Measurements from ENCODE around the gene SPIB. TPM values are rescaled to one million over a fixed set of nuclear protein-coding genes. Genes with fewer than 3 reads are reported as not detected.

The SPIB gene
- total RNA-seq (10 to 100 TPM; 22.1 to 76.6 (median 34.4) TPM), polyA plus RNA-seq (10 to 100 TPM; 55.5 to 90.5 (median 86.1) TPM)
- long read RNA-seq, donor 1, transcript SPIB-205 (6 exons, 3,791 nt), result major isoform, 7 of 7 reads
- long read RNA-seq, donor 1, partial matches to known transcripts, result 0 of 7 reads
- long read RNA-seq, donor 1, other reads (novel, unspliced or antisense), result 0 of 7 reads
- long read RNA-seq, donor 2, transcript SPIB-205 (6 exons, 3,791 nt), result major isoform, 10 of 17 reads
- long read RNA-seq, donor 2, partial matches to known transcripts, result 0 of 17 reads
- long read RNA-seq, donor 2, other reads (novel, unspliced or antisense), result 0 of 17 reads

GRCh38 chr19:50418176-50419021 lies at the start of gene SPIB:
Gene SPIB (plus strand): TSS chr19:50418938. CDS start chr19:50418963, 25 bp downstream.
- Histone ChIP-seq H3K27me3 (replicated peaks in 1 of 7) (peaks cover 0 to 59% (median 9%) of the 10 kb centered on the region in 7 donors), H3K27ac (peak within 1 kb of the TSS; percentile 17 to 93 (median 66)), H3K9me3 (no peaks in the 10 kb centered on the region), H3K4me3 (peak within 1 kb of the TSS; percentile 28 to 81 (median 48)), H3K36me3 (peaks cover 0 to 22% (median 0%) of the 10 kb centered on the region in 6 donors), H3K4me1 (peaks cover 0 to 86% (median 44%) of the 10 kb centered on the region in 6 donors)
- TF ChIP-seq POLR2AphosphoS5 (IDR thresholded peaks at IDR 0.05) (peak; percentile 72 to 79 (median 74)), POLR2A (IDR thresholded peaks at IDR 0.05) (peak in 1 of 3 donors; percentile 31), CTCF (IDR thresholded peaks at IDR 0.05 in 8 of 11, conservative IDR thresholded peaks at IDR 0.05 in 3 of 11) (no peak)
- WGBS, 5 donors, result 19 to 36% (median 27%) methylated on average over 28 to 34 of the region's 34 CpGs
- intact Hi-C loops (cut with DNase I; ENCODE audit: low total_unique reads), result loop anchor here (10.0 kb wide), 1 partner anchor 54 kb away; the partner anchor contains the start of gene NAPSA
- peak; percentile 87 for DNase-seq

DNA sequence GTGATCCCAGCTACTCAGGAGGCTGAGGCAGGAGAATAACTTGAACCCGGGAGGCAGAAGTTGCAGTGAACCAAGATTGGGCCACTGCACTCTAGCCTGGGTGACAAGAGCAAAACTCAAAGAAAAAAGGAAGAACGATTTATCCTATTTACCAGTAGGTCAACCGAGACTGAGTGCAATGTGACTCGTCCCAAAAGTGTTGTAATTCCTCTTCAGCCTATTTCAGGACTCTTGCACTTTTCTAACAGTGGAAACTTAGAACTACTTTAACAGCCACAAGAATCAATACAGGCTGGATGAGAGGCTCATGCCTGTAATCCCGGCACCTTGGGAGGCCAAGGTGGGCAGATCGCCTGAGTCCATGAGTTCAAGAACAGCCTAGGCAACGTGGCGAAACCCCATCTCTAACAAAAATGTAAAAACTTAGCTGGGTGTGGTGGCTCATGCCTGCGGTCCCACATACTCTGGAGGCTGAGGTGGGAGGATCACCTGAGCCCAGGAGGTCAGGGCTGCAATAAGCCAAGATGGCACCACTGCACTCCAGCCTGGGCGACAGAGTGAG lies 46.7 kb upstream of the SPIB start:
- no peak for DNase-seq
- WGBS, 5 donors, result 67 to 83% (median 76%) methylated on average over 10 of the region's 10 CpGs
- Histone ChIP-seq H3K4me1 (peaks cover 5 to 40% (median 21%) of the 10 kb centered on the region in 6 donors), H3K9me3 (no peaks in the 10 kb centered on the region), H3K4me3 (no peak overlapping the region), H3K27me3 (replicated peaks in 1 of 7) (no peaks in the 10 kb centered on the region), H3K36me3 (no peaks in the 10 kb centered on the region), H3K27ac (peak overlapping the region in 1 of 8 donors; percentile 30)
- no peak for TF ChIP-seq POLR2AphosphoS5 (IDR thresholded peaks at IDR 0.05)
- TF ChIP-seq CTCF (IDR thresholded peaks at IDR 0.05 in 8 of 11, conservative IDR thresholded peaks at IDR 0.05 in 3 of 11), result no peak
- TF ChIP-seq POLR2A (IDR thresholded peaks at IDR 0.05), result no peak
- intact Hi-C loops (cut with DNase I; ENCODE audit: low total_unique reads), result no loop called here

GRCh38 chr19:50376166-50377050 lies 42.3 kb upstream of the SPIB start, which contains the start of gene NR1H2:
Gene NR1H2 (plus strand): TSS chr19:50376457. CDS start chr19:50377606, 1,149 bp downstream.
- 1 to 2% (median 2%) methylated on average over 52 to 67 of the region's 67 CpGs for WGBS, 5 donors
- H3K4me3 ChIP-seq, result peak within 1 kb of the TSS; percentile 61 to 92 (median 76)
- peaks cover 0 to 57% (median 29%) of the 10 kb centered on the region in 6 donors for H3K4me1 ChIP-seq
- H3K36me3 ChIP-seq, result peaks cover 0 to 43% (median 42%) of the 10 kb centered on the region in 6 donors
- peak; percentile 98 for DNase-seq
- no peaks in the 10 kb centered on the region for H3K27me3 ChIP-seq (replicated peaks in 1 of 7)
- intact Hi-C loops (cut with DNase I; ENCODE audit: low total_unique reads), result no loop called here
- no peaks in the 10 kb centered on the region for H3K9me3 ChIP-seq
- peak in 3 of 11 experiments; percentile 5 to 12 (median 8) for TF ChIP-seq CTCF (IDR thresholded peaks at IDR 0.05 in 8 of 11, conservative IDR thresholded peaks at IDR 0.05 in 3 of 11)
- TF ChIP-seq POLR2A (IDR thresholded peaks at IDR 0.05), result peak in 1 of 3 donors; percentile 12
- TF ChIP-seq POLR2AphosphoS5 (IDR thresholded peaks at IDR 0.05), result peak; percentile 94 to 99 (median 95)
- H3K27ac ChIP-seq, result peak within 1 kb of the TSS; percentile 98 to 100 (median 99)
